ENCODE data around the gene ADAP2. TPM values are rescaled to one million over a fixed set of nuclear protein-coding genes. Genes with fewer than 3 reads are reported as not detected.

ADAP2 gene
- total and polyA plus RNA-seq, 5 experiments from 2014 or later = 0.11 to 3.6 (median 2.1) TPM; not detected in 1

Other genes starting within 250 kb of the ADAP2 start
- gene CRLF3, start 97.3 kb upstream of the ADAP2 start, total RNA-seq = 100 to 1,000 TPM; 128 to 138 TPM
- 100 to 1,000 TPM; 134 to 198 (median 182) TPM for gene CRLF3, start 97.3 kb upstream of the ADAP2 start, polyA plus RNA-seq
- 1 to 10 TPM; 5.6 to 5.9 TPM for gene ATAD5, start 90.0 kb upstream of the ADAP2 start, total RNA-seq
- gene ATAD5, start 90.0 kb upstream of the ADAP2 start, polyA plus RNA-seq = 1 to 10 TPM in 2 of 3 donors, under 1 TPM in 1; 0.95 to 1.5 (median 1.5) TPM
- gene TEFM, start 15.7 kb upstream of the ADAP2 start, total RNA-seq = 10 to 100 TPM; 16.4 to 18.9 TPM
- 10 to 100 TPM; 12.3 to 16.9 (median 13.2) TPM for gene TEFM, start 15.7 kb upstream of the ADAP2 start, polyA plus RNA-seq
- gene RNF135, start 49.1 kb downstream of the ADAP2 start, total RNA-seq = 1 to 10 TPM; 3.1 to 4.6 TPM
- gene RNF135, start 49.1 kb downstream of the ADAP2 start, polyA plus RNA-seq = 1 to 10 TPM; 2.9 to 5.4 (median 3.3) TPM
- gene NF1, start 173.0 kb downstream of the ADAP2 start, total RNA-seq = 10 to 100 TPM; 45.9 to 47.3 TPM
- 10 to 100 TPM in 2 of 3 donors, 1 to 10 TPM in 1; 7.5 to 14.3 (median 11.0) TPM for gene NF1, start 173.0 kb downstream of the ADAP2 start, polyA plus RNA-seq